B cell (primary cell): ENCODE measurements around the gene SMARCC2. TPM values are rescaled to one million over a fixed set of nuclear protein-coding genes. Genes with fewer than 3 reads are reported as not detected.

Experiments used
- ATAC-seq: fragments of 200-7000 bp; cut with Tn5 transposase; one replicate; pipeline ENCODE4 v1.10.0; 2021; ENCODE audit warnings: low read depth, mild to moderate bottlenecking, moderate number of reproducible peaks, moderate library complexity
- CTCF ChIA-PET: fragments of 350-600 bp; sonication (Branson Sonifier 250); formaldehyde crosslinking; loops from one replicate; lab custom pipeline; 2021; ENCODE audit warnings: antibody characterized with exemption, inconsistent platforms; lab: Charles Lee
- POLR2A ChIA-PET: fragments of 350-600 bp; sonication (Branson Sonifier 250); formaldehyde crosslinking; loops from one replicate; lab custom pipeline; 2021; ENCODE audit warnings: antibody characterized with exemption; lab: Charles Lee
- DNase-seq: peaks from one replicate; pipeline ENCODE4 v3.0.0; 2013
- H2AFZ ChIP-seq: 2 replicates; pipeline ENCODE4 v1.6.1; 2012; ENCODE audit warnings: mild to moderate bottlenecking, low read depth, low read length; ENCODE audit not compliant: insufficient read depth, poor library complexity, severe bottlenecking
- H3K27ac ChIP-seq, 2 donors: 1 replicate in 1 of 2; 2 replicates in 1 of 2; pipeline ENCODE4 v1.5.1; 2012 to 2013; ENCODE audit warnings: low read length in 2 of 2, mild to moderate bottlenecking in 2 of 2, moderate library complexity in 1 of 2
- H3K27me3 ChIP-seq, 4 experiments: fragments of 200-600 bp in 1 of 4; sonication (generic) in 1 of 4; replicated peaks in 1 of 4; 1 replicate in 2 of 4; 2 replicates in 2 of 4; pipeline versions ENCODE4 v1.6.1 to v1.7.0; 2013 to 2016; ENCODE audit warnings: low read length in 3 of 4, mild to moderate bottlenecking in 2 of 4, mixed read lengths in 1 of 4, moderate library complexity in 1 of 4; ENCODE audit not compliant: insufficient read depth in 4 of 4, control insufficient read depth in 3 of 4; ENCODE audit errors: control extremely low read depth in 1 of 4
- H3K36me3 ChIP-seq, 2 experiments: replicated peaks in 1 of 2; 1 replicate in 1 of 2; 2 replicates in 1 of 2; pipeline versions ENCODE4 v1.6.1 to v1.7.1; 2013; ENCODE audit warnings: low read length in 1 of 2; ENCODE audit not compliant: insufficient read depth in 2 of 2, control insufficient read depth in 1 of 2; ENCODE audit errors: control extremely low read depth in 1 of 2, extremely low read depth in 1 of 2
- H3K4me1 ChIP-seq, 2 donors: fragments of 200-600 bp in 1 of 2; sonication (generic) in 1 of 2; 1 replicate in 1 of 2; 2 replicates in 1 of 2; pipeline versions ENCODE4 v1.5.1 to v1.6.1; 2013 to 2017; ENCODE audit warnings: low read length in 2 of 2; ENCODE audit not compliant: control insufficient read depth in 2 of 2, insufficient read depth in 2 of 2
- H3K4me2 ChIP-seq: replicated peaks from 2 replicates; pipeline ENCODE3; 2012; ENCODE audit warnings: mild to moderate bottlenecking, low read depth, low read length; ENCODE audit not compliant: poor library complexity, severe bottlenecking
- H3K4me3 ChIP-seq, 5 experiments: fragments of 200-600 bp in 1 of 5; sonication (generic) in 1 of 5; 1 replicate in 3 of 5; 2 replicates in 2 of 5; pipeline versions ENCODE4 v1.5.1 to v1.7.0; 2011 to 2016; ENCODE audit warnings: low read length in 4 of 5, mild to moderate bottlenecking in 4 of 5, low read depth in 2 of 5, control low read depth in 1 of 5, moderate library complexity in 1 of 5; ENCODE audit not compliant: insufficient read depth in 1 of 5; ENCODE audit errors: control extremely low read depth in 1 of 5, extremely low read depth in 1 of 5
- H3K79me2 ChIP-seq: fragments of 200-600 bp; sonication (generic); one replicate; pipeline ENCODE4 v1.6.0; 2016; ENCODE audit warnings: low read length; ENCODE audit not compliant: control insufficient read depth, insufficient read depth
- H3K9ac ChIP-seq: fragments of 200-600 bp; sonication (generic); 2 replicates; pipeline ENCODE4 v1.6.1; 2017; ENCODE audit warnings: mild to moderate bottlenecking, low read length, moderate library complexity
- H3K9me3 ChIP-seq, 3 donors: one replicate each; pipeline versions ENCODE4 v1.6.1 to v1.7.1; 2013; ENCODE audit warnings: low read length in 2 of 3; ENCODE audit not compliant: control insufficient read depth in 2 of 3, insufficient read depth in 1 of 3; ENCODE audit errors: control extremely low read depth in 1 of 3
- H4K20me1 ChIP-seq: 2 replicates; pipeline ENCODE4 v1.6.0; 2012; ENCODE audit warnings: mild to moderate bottlenecking, low read length; ENCODE audit not compliant: insufficient read depth, control insufficient read depth, poor library complexity, severe bottlenecking
- H3K27ac Mint-ChIP-seq: one replicate; pipeline ENCODE4 v1.8.0; 2021; ENCODE audit warnings: mixed read lengths
- H3K27me3 Mint-ChIP-seq: one replicate; pipeline ENCODE4 v1.8.0; 2021; ENCODE audit warnings: mixed read lengths
- H3K4me1 Mint-ChIP-seq: one replicate; pipeline ENCODE4 v1.8.0; 2021; ENCODE audit warnings: mixed read lengths
- H3K4me3 Mint-ChIP-seq: one replicate; pipeline ENCODE4 v1.8.0; 2021; ENCODE audit warnings: mixed read lengths
- H3K9me3 Mint-ChIP-seq: one replicate; pipeline ENCODE4 v1.8.0; 2022; ENCODE audit warnings: mixed read lengths; ENCODE audit not compliant: insufficient read depth
- CTCF ChIP-seq: fragments of 200-600 bp; IDR thresholded peaks from one replicate; pipeline ENCODE4 v1.8.0; 2022; ENCODE audit warnings: antibody characterized with exemption, mild to moderate bottlenecking
- EZH2 ChIP-seq: IDR thresholded peaks from 2 replicates; pipeline ENCODE4 v1.6.1; 2012; ENCODE audit warnings: borderline replicate concordance, low read depth, mild to moderate bottlenecking, moderate library complexity, low read length; ENCODE audit not compliant: insufficient read depth, poor library complexity, severe bottlenecking
- WGBS: methylation state at CpG from one replicate; pipeline ENCODE4 v1.1.5; 2013; ENCODE audit warnings: missing lambda C conversion rate; ENCODE audit not compliant: insufficient coverage; 5-methylcytosine and 5-hydroxymethylcytosine counted together
- intact Hi-C: fragments of 100-400 bp; cut with micrococcal nuclease; formaldehyde crosslinking; loops from one replicate; pipeline ENCODE4 v1.10.0; 2022
- polyA plus RNA-seq: library from polyadenylated mRNA; depleted of rRNA; stranded (reverse); fragments of >200 nt; gene quantifications from 2 replicates; pipeline ENCODE4 v1.2.3, GENCODE V29; 2012
- total RNA-seq, 2 donors: library from RNA; stranded (reverse); fragments of 120-200 nt in 1 of 2; gene quantifications; 1 replicate in 1 of 2; 2 replicates in 1 of 2; pipeline versions ENCODE4 v1.2.3 to v1.2.4, GENCODE V29; 2013 to 2022

The SMARCC2 gene
- total and polyA plus RNA-seq, 2 donors (not counting 1 experiment from before 2014, with no cell fraction given), result 70.4 to 198 TPM

GRCh38 chr12:56223571-56224101 is 34.4 kb upstream of the SMARCC2 start:
- Histone ChIP-seq H3K79me2 (peaks cover 39% of the 10 kb centered on the region), H3K36me3 (no peaks in the 10 kb centered on the region), H3K9ac (peak overlapping the region; percentile 68), H3K27me3 (no peaks in the 10 kb centered on the region), H3K4me2 (peak overlapping the region; percentile 82), H3K4me1 (peaks cover 26 to 48% of the 10 kb centered on the region in 2 donors), H4K20me1 (peaks cover 8% of the 10 kb centered on the region), H3K4me3 (peak overlapping the region; percentile 41 to 71 (median 62)), H3K27ac (peak overlapping the region; percentile 53 to 79), H3K9me3 (no peaks in the 10 kb centered on the region), H2AFZ (peak overlapping the region; percentile 90)
- Mint-ChIP-seq H3K4me3 (peak overlapping the region; percentile 100), H3K4me1 (peaks cover 47% of the 10 kb centered on the region), H3K9me3 (no peaks in the 10 kb centered on the region), H3K27me3 (no peaks in the 10 kb centered on the region), H3K27ac (peak overlapping the region; percentile 87)
- intact Hi-C loops, result loop anchor here (1.0 kb wide), 8 partner anchors 17 to 241 kb away; partner anchors contain the start of genes ANKRD52, COQ10A and CS
- TF ChIP-seq CTCF (no peak), EZH2 (no peak)
- 17% methylated on average over 5 of the region's 15 CpGs for WGBS
- ATAC-seq (no peak), DNase-seq (no peak)
- ChIA-PET POLR2A (interaction anchor here (0.7 to 4.1 kb wide), 4 partner anchors 16 to 226 kb away, joined by 3 to 65 read pairs (median 22); partner anchors contain the start of genes SMARCC2 and ZC3H10), CTCF (interaction anchor here (0.6 to 4.6 kb wide), 10 partner anchors 17 to 277 kb away, joined by 3 to 126 read pairs (median 10); partner anchors contain the start of genes ESYT1, SMARCC2 and ZC3H10)

GRCh38 chr12:56222531-56222895 is 33.2 kb upstream of the SMARCC2 start:
- ChIA-PET POLR2A (interaction anchor here (0.6 to 4.1 kb wide), 18 partner anchors 15 to 906 kb away, joined by 3 to 65 read pairs (median 4); partner anchors contain the start of genes ANKRD52, CNPY2, COQ10A and ESYT1), CTCF (interaction anchor here (0.7 to 4.6 kb wide), 23 partner anchors 9 to 484 kb away, joined by 3 to 126 read pairs (median 6); partner anchors contain the start of genes ANKRD52, COQ10A, ESYT1 and SMARCC2)
- Histone ChIP-seq H2AFZ (peak overlapping the region; percentile 83), H3K4me2 (peak overlapping the region; percentile 98), H3K9me3 (no peaks in the 10 kb centered on the region), H3K79me2 (peaks cover 50% of the 10 kb centered on the region), H3K9ac (peak overlapping the region; percentile 99), H3K4me3 (peak overlapping the region; percentile 56 to 100 (median 99)), H3K4me1 (peaks cover 26 to 48% of the 10 kb centered on the region in 2 donors), H3K27me3 (no peaks in the 10 kb centered on the region), H3K27ac (peak overlapping the region; percentile 73 to 99), H4K20me1 (peaks cover 16% of the 10 kb centered on the region), H3K36me3 (no peaks in the 10 kb centered on the region)
- ATAC-seq, result no peak
- H3K27ac Mint-ChIP-seq, result peak overlapping the region; percentile 100
- no CpG with 5 or more reads among the region's 4 CpGs for WGBS
- DNase-seq, result no peak
- H3K4me1 Mint-ChIP-seq, result peaks cover 49% of the 10 kb centered on the region
- no peak for TF ChIP-seq CTCF
- TF ChIP-seq EZH2, result no peak
- peak overlapping the region; percentile 100 for H3K4me3 Mint-ChIP-seq
- intact Hi-C loops, result no loop called here
- H3K9me3 Mint-ChIP-seq, result no peaks in the 10 kb centered on the region
- no peaks in the 10 kb centered on the region for H3K27me3 Mint-ChIP-seq
